Amygdala (tissue), 56 donors: ENCODE data around the gene AMD1.

Experiments used
- DNase-seq, 56 donors: peaks; one replicate each; lab custom pipeline; 2025; lab: John Stamatoyannopoulos, UW

AMD1 gene

DNA sequence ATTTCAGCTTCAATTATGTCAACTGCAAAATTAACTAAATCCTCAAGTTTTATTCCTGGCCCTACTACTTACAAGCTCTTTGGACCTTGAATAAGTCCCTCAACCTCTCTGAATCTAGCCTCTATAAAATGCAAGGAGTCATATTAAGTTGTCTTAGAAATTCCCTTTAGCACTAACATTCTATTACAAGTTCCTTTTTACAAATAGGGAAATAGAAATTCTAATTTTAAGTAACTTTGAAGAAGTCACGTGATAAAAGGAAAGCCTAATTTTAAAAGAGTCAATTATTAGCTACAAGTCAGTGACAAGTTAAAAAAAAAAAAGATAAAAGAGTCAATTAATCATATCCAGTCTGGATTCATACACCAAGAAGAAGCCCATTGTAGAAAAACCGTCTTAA, 59.3 kb downstream of the AMD1 start:
- no peak for DNase-seq

DNA sequence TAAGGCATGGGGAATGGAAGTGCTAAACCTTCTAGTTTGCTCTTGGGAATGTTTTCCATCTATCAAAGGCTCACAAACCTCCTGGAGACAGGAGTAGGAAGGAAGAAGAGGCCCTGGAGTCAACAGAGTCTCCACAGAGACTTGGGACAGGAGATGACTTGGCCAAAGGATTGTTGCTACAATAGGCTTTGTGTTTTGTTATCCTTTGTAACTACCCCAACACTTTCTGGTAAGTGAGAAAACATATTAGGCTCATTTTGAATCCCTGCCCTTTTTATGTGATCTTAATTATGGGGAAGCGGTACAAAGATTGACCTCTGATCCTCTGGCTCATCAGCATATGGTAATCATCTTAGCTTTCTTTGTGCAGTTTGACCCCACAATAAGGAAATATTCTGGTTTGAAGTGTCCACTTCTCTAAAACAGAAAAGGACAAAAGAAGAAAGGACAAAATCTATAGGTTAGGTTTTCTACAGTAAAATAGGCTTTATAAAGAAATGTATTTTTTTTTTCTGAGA, 59.9 kb downstream of the AMD1 start:
- DNase-seq: no peak

DNA sequence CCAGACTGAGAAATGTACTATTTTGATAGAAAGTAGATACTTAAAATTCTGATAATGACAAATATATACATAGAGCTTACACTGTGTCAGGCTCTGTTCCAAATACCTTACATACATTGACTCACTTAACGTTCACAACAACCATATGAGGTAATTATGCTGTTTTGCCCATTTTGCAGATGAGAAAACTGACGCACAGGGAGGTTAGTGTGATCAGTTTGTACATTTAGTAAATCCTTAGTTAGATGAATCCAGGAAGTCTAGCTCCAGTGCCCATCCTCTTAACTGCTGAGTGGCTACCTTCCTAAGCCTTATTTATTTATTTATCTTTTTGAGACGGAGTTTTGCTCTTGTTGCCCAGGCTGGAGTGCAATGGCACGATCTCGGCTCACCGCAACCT, 60.6 kb downstream of the AMD1 start:
- no peak for DNase-seq

DNA sequence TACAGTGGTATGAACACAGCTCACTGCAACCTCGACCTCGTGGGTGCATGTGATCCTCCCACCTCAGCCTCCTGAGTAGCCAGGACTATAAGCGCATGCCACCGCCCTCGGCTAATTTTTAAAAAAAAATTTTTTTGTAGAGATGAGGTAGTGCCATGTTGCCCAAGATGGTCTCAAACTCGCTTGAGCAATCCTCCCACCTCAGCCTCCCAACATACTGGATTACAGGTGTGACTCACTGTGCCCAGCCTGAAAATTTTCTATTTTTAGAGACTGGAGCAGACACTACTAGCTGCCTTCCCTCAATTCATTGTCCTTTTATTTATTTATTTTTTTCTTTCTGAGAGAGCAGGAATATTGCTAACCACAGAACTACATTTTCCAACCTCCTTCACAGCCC, 63.6 kb downstream of the AMD1 start:
- DNase-seq: no peak

DNA sequence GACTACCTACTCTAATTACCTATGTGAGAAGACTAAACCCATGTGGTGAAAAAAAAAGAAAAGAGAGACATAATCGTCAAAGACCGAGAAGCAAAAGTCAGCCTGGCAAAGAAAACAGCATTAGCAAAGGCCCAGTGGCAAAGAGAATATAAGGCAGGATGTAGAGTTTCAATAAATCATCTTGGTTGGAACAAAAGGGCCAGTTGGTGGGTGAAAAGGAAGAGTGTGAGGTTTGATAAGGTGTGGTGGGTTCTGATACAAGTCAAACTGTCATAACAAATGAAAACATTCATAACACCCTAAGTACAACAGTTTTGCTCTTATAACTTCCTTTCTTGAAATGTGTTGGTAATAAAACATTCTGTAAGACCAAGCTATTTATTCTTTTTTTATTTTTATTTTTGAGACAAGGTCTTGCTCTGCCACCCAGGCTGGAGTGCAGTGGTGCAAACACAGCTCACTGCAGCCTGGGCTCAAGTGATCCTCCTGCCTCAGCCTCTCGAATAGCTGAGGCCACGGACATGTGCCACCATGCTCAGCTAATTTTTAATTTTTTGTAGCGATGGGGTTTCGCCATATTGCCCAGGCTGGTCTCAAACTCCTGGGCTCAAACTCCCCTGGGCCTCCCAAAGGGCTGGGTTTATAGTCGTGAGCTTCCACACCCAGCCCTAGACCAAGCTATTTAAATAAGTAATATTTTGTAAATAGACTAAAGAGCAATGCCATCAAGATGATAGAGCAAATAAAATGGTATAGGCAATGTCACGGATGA, 65.0 kb downstream of the AMD1 start:
- DNase-seq: no peak

DNA sequence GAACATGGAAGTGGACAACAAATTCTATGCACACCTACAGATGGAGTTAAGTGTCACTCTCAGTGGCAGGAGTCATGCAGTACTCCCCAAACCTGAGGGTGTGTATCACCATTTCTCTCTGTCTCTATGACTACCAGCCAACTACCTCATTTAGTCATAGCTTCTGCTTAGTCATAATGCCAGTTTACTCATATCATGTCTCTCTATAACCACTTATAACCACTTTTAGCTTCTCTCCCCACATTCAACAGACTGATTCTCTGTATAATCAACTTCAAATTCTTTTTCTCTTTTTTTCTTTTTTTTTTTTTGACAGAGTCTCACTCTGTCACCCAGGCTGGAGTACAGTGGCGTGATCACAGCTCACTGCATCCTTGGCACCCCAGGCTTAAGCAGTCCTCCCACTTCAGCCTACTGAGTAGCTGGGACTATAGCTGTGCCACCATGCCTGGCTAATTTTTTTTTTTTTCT, 70.1 kb downstream of the AMD1 start:
- DNase-seq: peak in 5 of 56 donors; percentile 1 to 40 (median 3)
